WTC11 (cell line): Measurements from ENCODE around the gene LCLAT1. TPM values are rescaled to one million over a fixed set of nuclear protein-coding genes. Genes with fewer than 3 reads are reported as not detected.

Experiments used
- ATAC-seq: fragments of 200-7000 bp; cut with Tn5 transposase; 2 replicates; pipeline ENCODE4 v1.10.0; 2021; ENCODE audit warnings: mild to moderate bottlenecking, moderate library complexity
- CTCF ChIA-PET: fragments of 300-600 bp; sonication (Branson Sonifier 250); formaldehyde crosslinking; loops from one replicate; lab custom pipeline; 2021; ENCODE audit warnings: antibody characterized with exemption; lab: Charles Lee
- POLR2A ChIA-PET: fragments of 350-600 bp; sonication (Branson Sonifier 250); formaldehyde crosslinking; loops from one replicate; lab custom pipeline; 2021; ENCODE audit warnings: antibody characterized with exemption; lab: Charles Lee
- DNase-seq: peaks from one replicate; pipeline ENCODE4 v3.0.0; 2021; ENCODE audit warnings: low spot score
- H3K27ac Mint-ChIP-seq: 2 replicates; pipeline ENCODE4 v1.8.0; 2021; ENCODE audit warnings: mixed read lengths
- H3K27me3 Mint-ChIP-seq: 2 replicates; pipeline ENCODE4 v1.8.0; 2021; ENCODE audit warnings: low read depth, mild to moderate bottlenecking, moderate library complexity, mixed read lengths
- H3K36me3 Mint-ChIP-seq: 2 replicates; pipeline ENCODE4 v1.8.0; 2021; ENCODE audit warnings: mixed read lengths
- H3K4me1 Mint-ChIP-seq: 2 replicates; pipeline ENCODE4 v1.8.0; 2022; ENCODE audit warnings: mixed read lengths
- H3K4me3 Mint-ChIP-seq: 2 replicates; pipeline ENCODE4 v1.8.0; 2021; ENCODE audit warnings: mild to moderate bottlenecking, moderate library complexity, mixed read lengths
- H3K9me3 Mint-ChIP-seq: 2 replicates; pipeline ENCODE4 v1.8.0; 2021; ENCODE audit warnings: mixed read lengths
- CREM ChIP-seq: sonication (generic); formaldehyde crosslinking; IDR thresholded peaks from 2 replicates; pipeline ENCODE4 v1.8.1; 2022; ENCODE audit warnings: mild to moderate bottlenecking, missing genetic modification reagents, moderate library complexity
- GABPB1 ChIP-seq: sonication (generic); formaldehyde crosslinking; IDR thresholded peaks from 2 replicates; pipeline ENCODE4 v1.8.1; 2023; ENCODE audit warnings: mild to moderate bottlenecking, missing genetic modification reagents
- GTF2I ChIP-seq: fragments of 250-450 bp; sonication (Bioruptor Pico); conservative IDR thresholded peaks from 2 replicates; pipeline ENCODE4 v1.4.0; 2021; ENCODE audit warnings: mild to moderate bottlenecking
- HMGA2 ChIP-seq: fragments of 250-450 bp; sonication (Bioruptor Pico); IDR thresholded peaks from 2 replicates; pipeline ENCODE4 v1.4.0; 2021; ENCODE audit warnings: mild to moderate bottlenecking, moderate library complexity
- IRF2 ChIP-seq: sonication (generic); formaldehyde crosslinking; IDR thresholded peaks from 2 replicates; pipeline ENCODE4 v1.8.0; 2022; ENCODE audit warnings: low read depth, missing genetic modification reagents, borderline replicate concordance
- JUN ChIP-seq: sonication (generic); formaldehyde crosslinking; IDR thresholded peaks from 2 replicates; pipeline ENCODE4 v1.8.0; 2023; ENCODE audit warnings: mild to moderate bottlenecking, missing genetic modification reagents
- NFE2L1 ChIP-seq: sonication (generic); formaldehyde crosslinking; IDR thresholded peaks from 2 replicates; pipeline ENCODE4 v1.8.1; 2023; ENCODE audit warnings: missing genetic modification reagents
- OVOL2 ChIP-seq: fragments of 250-450 bp; sonication (Bioruptor Pico); IDR thresholded peaks from 2 replicates; pipeline ENCODE4 v1.9.0; 2021; ENCODE audit warnings: mild to moderate bottlenecking, borderline replicate concordance
- PRRX2 ChIP-seq: fragments of 250-450 bp; sonication (Bioruptor Pico); IDR thresholded peaks from 2 replicates; pipeline ENCODE4 v1.8.0; 2021; ENCODE audit warnings: mild to moderate bottlenecking
- RORB ChIP-seq: fragments of 250-450 bp; sonication (Bioruptor Pico); IDR thresholded peaks from 2 replicates; pipeline ENCODE4 v1.9.0; 2021; ENCODE audit warnings: mild to moderate bottlenecking
- TCF7 ChIP-seq: sonication (generic); formaldehyde crosslinking; IDR thresholded peaks from 2 replicates; pipeline ENCODE4 v1.8.0; 2022; ENCODE audit warnings: mild to moderate bottlenecking, low read depth, missing genetic modification reagents, moderate library complexity
- ZNF121 ChIP-seq: sonication (generic); formaldehyde crosslinking; IDR thresholded peaks from 2 replicates; pipeline ENCODE4 v1.8.0; 2023; ENCODE audit warnings: missing genetic modification reagents
- ZNF317 ChIP-seq: sonication (generic); formaldehyde crosslinking; IDR thresholded peaks from 2 replicates; pipeline ENCODE4 v1.8.1; 2023; ENCODE audit warnings: low read depth, mild to moderate bottlenecking, moderate library complexity, missing genetic modification reagents, borderline replicate concordance
- ZNF396 ChIP-seq: fragments of 250-450 bp; sonication (Bioruptor Pico); IDR thresholded peaks from 2 replicates; pipeline ENCODE4 v1.8.0; 2021; ENCODE audit warnings: mild to moderate bottlenecking, moderate library complexity, borderline replicate concordance
- total RNA-seq: library from RNA; stranded (reverse); gene quantifications from 3 replicates; pipeline ENCODE4 v1.2.3, GENCODE V29; 2021
- TF ChIP-seq, protein P1 (sequence below): fragments of 250-450 bp; sonication (Bioruptor Pico); IDR thresholded peaks from 2 replicates; pipeline ENCODE4 v1.9.0; 2021; ENCODE audit warnings: mild to moderate bottlenecking, borderline replicate concordance
- TF ChIP-seq, protein P2 (sequence below): sonication (generic); formaldehyde crosslinking; IDR thresholded peaks from 2 replicates; pipeline ENCODE4 v1.8.0; 2022; ENCODE audit warnings: mild to moderate bottlenecking, missing genetic modification reagents
- TF ChIP-seq, protein P3 (sequence below): fragments of 250-450 bp; sonication (Bioruptor Pico); conservative IDR thresholded peaks from 2 replicates; pipeline ENCODE4 v1.9.0; 2021; ENCODE audit warnings: mild to moderate bottlenecking
- TF ChIP-seq, protein P4 (sequence below): sonication (generic); formaldehyde crosslinking; IDR thresholded peaks from 2 replicates; pipeline ENCODE4 v1.8.1; 2022; ENCODE audit warnings: low read depth, missing genetic modification reagents, borderline replicate concordance
- TF ChIP-seq, protein P5 (sequence below): fragments of 250-450 bp; sonication (Bioruptor Pico); IDR thresholded peaks from 2 replicates; pipeline ENCODE4 v1.9.0; 2021; ENCODE audit warnings: mild to moderate bottlenecking

The LCLAT1 gene
- total RNA-seq, 1 experiment from 2014 or later: 22.3 TPM

DNA sequence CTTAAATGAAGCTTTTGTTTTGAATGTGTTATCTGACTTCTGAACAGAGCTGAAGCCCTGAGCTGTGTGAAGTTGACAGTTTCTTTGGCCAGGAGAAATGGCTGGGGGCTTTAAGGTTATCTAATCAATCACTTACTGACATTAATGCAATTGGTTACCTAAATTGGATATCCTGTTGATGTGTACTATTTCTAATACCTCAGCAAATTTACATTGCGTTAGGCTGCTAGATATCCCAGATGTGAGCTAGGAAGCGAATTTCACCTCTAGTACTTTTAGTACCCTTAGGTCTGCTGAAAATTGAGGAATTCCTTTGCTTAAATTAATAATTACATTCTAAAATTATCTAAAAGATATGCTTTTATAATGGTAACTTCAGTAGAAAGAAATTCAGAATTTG lies 102.0 kb downstream of the LCLAT1 start:
- Mint-ChIP-seq H3K27ac (no peak overlapping the region), H3K27me3 (no peaks in the 10 kb centered on the region), H3K4me1 (0 out of 2 replicates have a peak, but pooled peaks cover 4% of the 10 kb centered on the region), H3K9me3 (peaks cover 11% of the 10 kb centered on the region), H3K36me3 (peaks cover 6% of the 10 kb centered on the region; the same call in 1 of the 2 replicates), H3K4me3 (no peak overlapping the region)
- DNase-seq (no peak), ATAC-seq (no peak)
- no peak for TF ChIP-seq IRF2 (CRISPR knock-in tag)
- no peak for TF ChIP-seq OVOL2 (CRISPR knock-in tag)
- TF ChIP-seq, protein P1, sequence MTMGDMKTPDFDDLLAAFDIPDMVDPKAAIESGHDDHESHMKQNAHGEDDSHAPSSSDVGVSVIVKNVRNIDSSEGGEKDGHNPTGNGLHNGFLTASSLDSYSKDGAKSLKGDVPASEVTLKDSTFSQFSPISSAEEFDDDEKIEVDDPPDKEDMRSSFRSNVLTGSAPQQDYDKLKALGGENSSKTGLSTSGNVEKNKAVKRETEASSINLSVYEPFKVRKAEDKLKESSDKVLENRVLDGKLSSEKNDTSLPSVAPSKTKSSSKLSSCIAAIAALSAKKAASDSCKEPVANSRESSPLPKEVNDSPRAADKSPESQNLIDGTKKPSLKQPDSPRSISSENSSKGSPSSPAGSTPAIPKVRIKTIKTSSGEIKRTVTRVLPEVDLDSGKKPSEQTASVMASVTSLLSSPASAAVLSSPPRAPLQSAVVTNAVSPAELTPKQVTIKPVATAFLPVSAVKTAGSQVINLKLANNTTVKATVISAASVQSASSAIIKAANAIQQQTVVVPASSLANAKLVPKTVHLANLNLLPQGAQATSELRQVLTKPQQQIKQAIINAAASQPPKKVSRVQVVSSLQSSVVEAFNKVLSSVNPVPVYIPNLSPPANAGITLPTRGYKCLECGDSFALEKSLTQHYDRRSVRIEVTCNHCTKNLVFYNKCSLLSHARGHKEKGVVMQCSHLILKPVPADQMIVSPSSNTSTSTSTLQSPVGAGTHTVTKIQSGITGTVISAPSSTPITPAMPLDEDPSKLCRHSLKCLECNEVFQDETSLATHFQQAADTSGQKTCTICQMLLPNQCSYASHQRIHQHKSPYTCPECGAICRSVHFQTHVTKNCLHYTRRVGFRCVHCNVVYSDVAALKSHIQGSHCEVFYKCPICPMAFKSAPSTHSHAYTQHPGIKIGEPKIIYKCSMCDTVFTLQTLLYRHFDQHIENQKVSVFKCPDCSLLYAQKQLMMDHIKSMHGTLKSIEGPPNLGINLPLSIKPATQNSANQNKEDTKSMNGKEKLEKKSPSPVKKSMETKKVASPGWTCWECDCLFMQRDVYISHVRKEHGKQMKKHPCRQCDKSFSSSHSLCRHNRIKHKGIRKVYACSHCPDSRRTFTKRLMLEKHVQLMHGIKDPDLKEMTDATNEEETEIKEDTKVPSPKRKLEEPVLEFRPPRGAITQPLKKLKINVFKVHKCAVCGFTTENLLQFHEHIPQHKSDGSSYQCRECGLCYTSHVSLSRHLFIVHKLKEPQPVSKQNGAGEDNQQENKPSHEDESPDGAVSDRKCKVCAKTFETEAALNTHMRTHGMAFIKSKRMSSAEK (CRISPR knock-in tag): no peak
- TF ChIP-seq RORB: no peak
- no peak for TF ChIP-seq JUN (CRISPR knock-in tag)
- TF ChIP-seq NFE2L1 (CRISPR knock-in tag): no peak
- CTCF ChIA-PET: interaction anchor here (0.7 kb wide), 1 partner anchor 163 kb away, joined by 4 read pairs; no protein-coding TSS in a partner anchor
- POLR2A ChIA-PET: no interaction called here

DNA sequence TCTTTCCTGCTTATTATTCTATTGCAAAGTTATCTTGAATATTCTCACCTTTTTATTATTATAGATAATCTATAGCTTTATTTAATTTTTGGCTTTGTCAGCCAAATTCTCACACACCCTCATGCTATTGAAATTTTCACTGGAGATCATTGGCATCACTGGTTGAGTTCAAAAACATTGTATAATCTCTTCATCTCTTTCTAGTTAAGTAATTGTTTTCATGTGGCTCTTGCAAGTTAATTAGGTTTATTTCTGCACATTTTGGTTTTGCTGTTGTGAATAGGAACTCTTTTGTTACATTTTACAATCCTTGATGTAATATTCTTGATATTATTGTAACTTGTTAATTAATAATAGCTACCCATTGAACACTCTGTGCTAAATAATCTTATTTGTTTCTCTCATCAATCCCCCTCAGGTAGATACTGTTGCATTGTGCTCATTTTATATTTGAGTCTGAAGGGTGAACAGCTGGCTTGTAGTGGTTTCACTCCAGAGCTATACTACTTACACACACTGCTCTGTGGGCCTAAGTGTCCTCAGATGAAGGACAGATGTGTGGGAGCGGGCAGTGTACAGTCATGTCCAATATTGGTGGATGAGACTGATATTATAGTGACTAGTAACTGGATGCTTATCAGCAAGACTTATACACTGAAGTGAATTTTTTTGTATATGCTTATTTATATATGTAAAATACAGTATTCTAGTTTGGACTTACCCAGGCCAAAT lies 112.7 kb downstream of the LCLAT1 start:
- Mint-ChIP-seq H3K27me3 (no peaks in the 10 kb centered on the region), H3K27ac (no peak overlapping the region), H3K4me1 (0 out of 2 replicates have a peak, but pooled peaks cover 4% of the 10 kb centered on the region), H3K4me3 (no peak overlapping the region), H3K9me3 (no peaks in the 10 kb centered on the region), H3K36me3 (peaks cover 5% of the 10 kb centered on the region; the same call in 1 of the 2 replicates)
- ChIA-PET CTCF (no interaction called here), POLR2A (no interaction called here)
- DNase-seq (no peak), ATAC-seq (no peak)
- TF ChIP-seq PRRX2 (CRISPR knock-in tag) (no peak), ZNF317 (CRISPR knock-in tag) (no peak), HMGA2 (CRISPR knock-in tag) (no peak), GABPB1 (no peak), RORB (no peak), CREM (CRISPR knock-in tag) (no peak), TCF7 (CRISPR knock-in tag) (no peak), ZNF396 (no peak), ZNF121 (CRISPR knock-in tag) (no peak), GTF2I (CRISPR knock-in tag) (no peak)
- TF ChIP-seq, protein P2, sequence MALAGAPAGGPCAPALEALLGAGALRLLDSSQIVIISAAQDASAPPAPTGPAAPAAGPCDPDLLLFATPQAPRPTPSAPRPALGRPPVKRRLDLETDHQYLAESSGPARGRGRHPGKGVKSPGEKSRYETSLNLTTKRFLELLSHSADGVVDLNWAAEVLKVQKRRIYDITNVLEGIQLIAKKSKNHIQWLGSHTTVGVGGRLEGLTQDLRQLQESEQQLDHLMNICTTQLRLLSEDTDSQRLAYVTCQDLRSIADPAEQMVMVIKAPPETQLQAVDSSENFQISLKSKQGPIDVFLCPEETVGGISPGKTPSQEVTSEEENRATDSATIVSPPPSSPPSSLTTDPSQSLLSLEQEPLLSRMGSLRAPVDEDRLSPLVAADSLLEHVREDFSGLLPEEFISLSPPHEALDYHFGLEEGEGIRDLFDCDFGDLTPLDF (CRISPR knock-in tag): no peak
- TF ChIP-seq, protein P3, sequence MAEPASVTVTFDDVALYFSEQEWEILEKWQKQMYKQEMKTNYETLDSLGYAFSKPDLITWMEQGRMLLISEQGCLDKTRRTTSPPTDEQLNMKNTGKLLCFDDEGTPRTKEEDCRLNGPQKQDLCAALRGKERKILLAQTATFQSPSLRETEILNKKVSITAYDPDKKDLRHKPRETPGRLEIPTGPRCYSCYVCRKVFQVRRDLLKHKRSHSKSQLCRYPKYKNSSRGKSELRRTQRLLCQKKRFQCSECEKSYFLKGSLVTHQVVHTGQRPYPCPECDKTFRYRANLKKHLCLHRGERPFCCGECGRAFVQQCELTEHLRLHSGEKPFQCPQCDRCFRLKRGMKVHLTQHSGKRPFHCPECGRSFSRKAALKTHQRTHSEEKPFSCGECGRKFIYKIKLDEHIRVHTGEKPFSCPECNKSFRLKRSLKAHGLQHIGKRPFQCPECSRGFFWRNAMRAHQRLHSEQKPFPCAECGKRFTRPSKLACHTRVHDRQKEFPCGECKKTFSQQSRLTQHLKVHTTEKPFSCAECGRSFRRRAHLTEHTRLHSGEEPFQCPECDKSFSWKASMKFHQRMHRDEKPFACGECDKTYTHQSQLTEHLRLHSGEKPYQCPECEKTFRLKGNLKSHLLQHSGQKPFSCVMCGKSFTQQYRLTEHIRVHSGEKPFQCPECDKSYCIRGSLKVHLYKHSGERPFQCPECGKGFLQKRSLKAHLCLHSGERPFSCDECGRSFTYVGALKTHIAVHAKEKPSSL: no peak
- TF ChIP-seq, protein P4, sequence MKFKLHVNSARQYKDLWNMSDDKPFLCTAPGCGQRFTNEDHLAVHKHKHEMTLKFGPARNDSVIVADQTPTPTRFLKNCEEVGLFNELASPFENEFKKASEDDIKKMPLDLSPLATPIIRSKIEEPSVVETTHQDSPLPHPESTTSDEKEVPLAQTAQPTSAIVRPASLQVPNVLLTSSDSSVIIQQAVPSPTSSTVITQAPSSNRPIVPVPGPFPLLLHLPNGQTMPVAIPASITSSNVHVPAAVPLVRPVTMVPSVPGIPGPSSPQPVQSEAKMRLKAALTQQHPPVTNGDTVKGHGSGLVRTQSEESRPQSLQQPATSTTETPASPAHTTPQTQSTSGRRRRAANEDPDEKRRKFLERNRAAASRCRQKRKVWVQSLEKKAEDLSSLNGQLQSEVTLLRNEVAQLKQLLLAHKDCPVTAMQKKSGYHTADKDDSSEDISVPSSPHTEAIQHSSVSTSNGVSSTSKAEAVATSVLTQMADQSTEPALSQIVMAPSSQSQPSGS (CRISPR knock-in tag): no peak
- TF ChIP-seq, protein P5, sequence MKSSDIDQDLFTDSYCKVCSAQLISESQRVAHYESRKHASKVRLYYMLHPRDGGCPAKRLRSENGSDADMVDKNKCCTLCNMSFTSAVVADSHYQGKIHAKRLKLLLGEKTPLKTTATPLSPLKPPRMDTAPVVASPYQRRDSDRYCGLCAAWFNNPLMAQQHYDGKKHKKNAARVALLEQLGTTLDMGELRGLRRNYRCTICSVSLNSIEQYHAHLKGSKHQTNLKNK: no peak
